Testis (tissue), 2 donors: Measurements from ENCODE around the gene DEXI.

ENCODE experiments used
- POLR2A ChIP-seq: fragments of 450-650 bp; IDR thresholded peaks from one replicate; pipeline ENCODE4 v1.6.1; 2017; ENCODE audit warnings: antibody characterized with exemption, mild to moderate bottlenecking, moderate library complexity
- TF ChIP-seq, protein P1 (sequence below), 3 experiments: fragments of 450-650 bp in 2 of 3; fragments of 200-600 bp in 1 of 3; sonication (generic) in 1 of 3; IDR thresholded peaks; one replicate each; pipeline ENCODE4 v1.5.1; 2016 to 2019; ENCODE audit warnings: antibody characterized with exemption in 3 of 3, mild to moderate bottlenecking in 2 of 3, moderate library complexity in 1 of 3

DNA sequence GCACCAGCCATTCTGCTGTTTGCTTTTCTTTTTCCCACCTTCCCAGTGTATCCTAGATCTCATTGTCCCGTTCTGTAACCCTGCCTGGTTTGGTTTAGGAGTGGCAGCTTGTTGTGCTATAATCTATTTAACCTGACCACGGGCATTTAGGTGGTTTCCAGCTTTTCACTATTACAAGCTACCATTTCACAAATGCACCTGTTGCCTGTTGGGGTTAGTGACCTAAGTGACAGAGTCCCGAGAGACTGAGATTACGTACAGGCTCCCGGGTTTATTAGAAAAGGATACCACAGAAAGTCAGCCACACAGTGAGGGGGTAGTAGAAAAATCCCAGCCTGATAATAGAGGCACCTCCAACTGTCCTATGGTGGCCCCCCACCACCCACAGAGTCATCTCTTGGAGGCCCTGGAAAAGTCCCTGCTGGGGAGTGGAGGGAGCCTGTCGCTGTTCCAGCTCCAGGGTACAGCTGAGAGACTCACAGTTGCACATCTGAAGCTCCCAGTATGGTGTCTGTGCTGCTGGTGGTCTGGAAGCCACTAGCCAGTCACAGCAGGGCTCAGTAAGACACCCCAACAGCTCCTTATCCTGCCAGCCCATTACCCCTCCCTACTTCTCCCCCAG is 23.3 kb upstream of the DEXI start:
- TF ChIP-seq, protein P1, sequence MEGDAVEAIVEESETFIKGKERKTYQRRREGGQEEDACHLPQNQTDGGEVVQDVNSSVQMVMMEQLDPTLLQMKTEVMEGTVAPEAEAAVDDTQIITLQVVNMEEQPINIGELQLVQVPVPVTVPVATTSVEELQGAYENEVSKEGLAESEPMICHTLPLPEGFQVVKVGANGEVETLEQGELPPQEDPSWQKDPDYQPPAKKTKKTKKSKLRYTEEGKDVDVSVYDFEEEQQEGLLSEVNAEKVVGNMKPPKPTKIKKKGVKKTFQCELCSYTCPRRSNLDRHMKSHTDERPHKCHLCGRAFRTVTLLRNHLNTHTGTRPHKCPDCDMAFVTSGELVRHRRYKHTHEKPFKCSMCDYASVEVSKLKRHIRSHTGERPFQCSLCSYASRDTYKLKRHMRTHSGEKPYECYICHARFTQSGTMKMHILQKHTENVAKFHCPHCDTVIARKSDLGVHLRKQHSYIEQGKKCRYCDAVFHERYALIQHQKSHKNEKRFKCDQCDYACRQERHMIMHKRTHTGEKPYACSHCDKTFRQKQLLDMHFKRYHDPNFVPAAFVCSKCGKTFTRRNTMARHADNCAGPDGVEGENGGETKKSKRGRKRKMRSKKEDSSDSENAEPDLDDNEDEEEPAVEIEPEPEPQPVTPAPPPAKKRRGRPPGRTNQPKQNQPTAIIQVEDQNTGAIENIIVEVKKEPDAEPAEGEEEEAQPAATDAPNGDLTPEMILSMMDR (IDR thresholded peaks at IDR 0.05): no peak
- no peak for TF ChIP-seq POLR2A
